ENCODE measurements around the gene METTL23.

DNA sequence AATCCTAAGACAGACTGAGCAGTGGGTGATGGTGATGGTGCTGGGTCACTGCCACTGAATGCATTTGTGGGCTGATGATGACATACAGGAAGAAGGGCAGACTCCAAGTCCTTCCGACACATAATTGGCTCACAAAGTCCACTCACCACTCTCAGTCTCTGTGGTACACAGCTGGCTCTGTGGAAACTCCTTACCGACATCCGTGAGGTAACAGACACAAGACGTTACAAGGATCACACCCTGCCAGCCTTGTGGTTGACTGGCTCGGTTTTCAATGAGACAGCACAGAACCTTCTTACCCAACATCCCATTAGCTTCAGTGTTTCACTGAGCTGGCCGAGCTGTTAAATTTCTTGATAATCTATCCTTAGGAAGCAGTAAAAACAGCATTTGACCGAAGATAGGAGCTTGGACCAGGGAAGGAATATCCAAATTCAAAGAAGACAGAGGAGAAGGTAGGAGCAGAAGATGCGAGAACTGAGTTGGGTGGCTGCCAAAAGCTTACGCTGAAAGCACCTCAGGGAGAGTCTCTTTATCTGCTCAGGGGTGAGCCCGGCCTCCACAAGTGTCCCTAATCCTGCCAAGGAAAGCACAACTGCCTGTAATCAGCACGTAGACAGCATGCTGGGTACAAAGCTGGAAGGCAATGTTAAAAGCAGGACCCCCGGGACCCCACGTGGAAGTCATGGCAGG, 10.3 kb upstream of the METTL23 start:
- TF ChIP-seq CTCF (IDR thresholded peaks at IDR 0.05; ENCODE audit: insufficient read depth, low read length, poor library complexity, severe bottlenecking) (no peak), EZH2phosphoT487 (conservative IDR thresholded peaks at IDR 0.05; ENCODE audit: low read length) (no peak)
